ENCODE measurements around the gene EFCAB5. TPM values are rescaled to one million over a fixed set of nuclear protein-coding genes. Genes with fewer than 3 reads are reported as not detected.

EFCAB5 gene
- total RNA-seq, 1 donor from 2014 or later, result 0.08 TPM

DNA sequence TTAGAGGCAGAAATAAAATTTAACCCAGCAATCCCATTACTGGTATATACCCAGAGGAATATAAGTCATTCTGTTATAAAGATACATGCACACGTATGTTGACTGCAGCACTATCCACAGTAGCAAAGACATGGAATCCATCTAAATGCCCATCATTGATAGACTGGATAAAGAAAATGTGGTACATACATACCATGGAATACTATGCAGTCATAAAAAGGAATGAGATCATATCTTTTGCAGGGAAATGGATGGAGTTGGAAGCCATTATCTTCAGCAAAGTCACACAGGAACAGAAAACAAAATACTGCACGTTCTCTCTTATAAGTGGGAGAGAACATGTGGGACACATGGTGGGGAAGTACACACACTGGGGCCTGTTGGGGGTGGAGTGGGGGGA is 34.5 kb upstream of the EFCAB5 start:
- Histone ChIP-seq H3K4me3 (ENCODE audit: low read depth, low read length) (no peak overlapping the region), H3K36me3 (ENCODE audit: control insufficient read depth, insufficient read depth, low read length) (no peaks in the 10 kb centered on the region), H3K27me3 (ENCODE audit: control insufficient read depth, insufficient read depth, low read length) (no peaks in the 10 kb centered on the region)
- TF ChIP-seq, protein P1, sequence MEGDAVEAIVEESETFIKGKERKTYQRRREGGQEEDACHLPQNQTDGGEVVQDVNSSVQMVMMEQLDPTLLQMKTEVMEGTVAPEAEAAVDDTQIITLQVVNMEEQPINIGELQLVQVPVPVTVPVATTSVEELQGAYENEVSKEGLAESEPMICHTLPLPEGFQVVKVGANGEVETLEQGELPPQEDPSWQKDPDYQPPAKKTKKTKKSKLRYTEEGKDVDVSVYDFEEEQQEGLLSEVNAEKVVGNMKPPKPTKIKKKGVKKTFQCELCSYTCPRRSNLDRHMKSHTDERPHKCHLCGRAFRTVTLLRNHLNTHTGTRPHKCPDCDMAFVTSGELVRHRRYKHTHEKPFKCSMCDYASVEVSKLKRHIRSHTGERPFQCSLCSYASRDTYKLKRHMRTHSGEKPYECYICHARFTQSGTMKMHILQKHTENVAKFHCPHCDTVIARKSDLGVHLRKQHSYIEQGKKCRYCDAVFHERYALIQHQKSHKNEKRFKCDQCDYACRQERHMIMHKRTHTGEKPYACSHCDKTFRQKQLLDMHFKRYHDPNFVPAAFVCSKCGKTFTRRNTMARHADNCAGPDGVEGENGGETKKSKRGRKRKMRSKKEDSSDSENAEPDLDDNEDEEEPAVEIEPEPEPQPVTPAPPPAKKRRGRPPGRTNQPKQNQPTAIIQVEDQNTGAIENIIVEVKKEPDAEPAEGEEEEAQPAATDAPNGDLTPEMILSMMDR (IDR thresholded peaks at IDR 0.05; ENCODE audit: insufficient read depth, low read length, poor library complexity, severe bottlenecking), result no peak
- DNase-seq (ENCODE audit: low read depth), result no peak

DNA sequence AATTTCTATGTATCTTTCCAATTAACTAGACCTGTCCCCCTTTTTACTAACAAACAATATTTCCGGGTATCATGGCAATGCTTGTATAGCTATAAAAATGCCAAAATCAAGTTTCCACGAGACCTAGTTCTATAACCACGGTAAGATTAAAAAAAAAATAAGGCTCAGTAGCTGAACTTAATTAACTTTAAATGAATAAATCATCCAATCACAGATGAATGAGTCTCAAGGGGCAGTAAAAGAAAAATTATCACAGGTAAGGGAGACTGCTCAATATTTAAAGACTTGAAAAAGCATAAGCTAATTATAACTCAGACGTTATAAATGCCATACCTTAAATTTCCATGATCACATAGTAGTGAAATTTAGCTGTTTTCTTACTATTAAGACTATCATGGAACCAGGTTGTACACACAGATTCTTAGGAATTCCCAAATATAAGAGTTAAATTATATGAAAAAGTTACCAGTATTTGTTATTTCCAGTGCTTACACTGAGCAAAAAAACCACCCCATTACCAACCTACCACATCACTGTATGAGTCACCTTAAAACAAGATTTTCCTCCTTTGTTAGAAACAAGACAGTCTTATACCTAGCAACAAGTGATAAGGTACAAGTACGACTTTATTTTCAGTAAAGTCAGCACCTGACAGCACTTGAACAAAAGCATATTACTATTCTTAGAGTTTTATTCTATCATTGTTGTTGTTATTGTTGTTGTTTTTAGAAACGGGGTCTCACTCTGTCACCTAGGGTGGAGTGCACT is 32.0 kb upstream of the EFCAB5 start:
- H3K36me3 ChIP-seq (ENCODE audit: control insufficient read depth, insufficient read depth, low read length), result no peaks in the 10 kb centered on the region
- TF ChIP-seq, protein P1 (IDR thresholded peaks at IDR 0.05; ENCODE audit: insufficient read depth, low read length, poor library complexity, severe bottlenecking), result no peak
- DNase-seq (ENCODE audit: low read depth), result no peak
- no peaks in the 10 kb centered on the region for H3K27me3 ChIP-seq (ENCODE audit: control insufficient read depth, insufficient read depth, low read length)
- no peak overlapping the region for H3K4me3 ChIP-seq (ENCODE audit: low read depth, low read length)

DNA sequence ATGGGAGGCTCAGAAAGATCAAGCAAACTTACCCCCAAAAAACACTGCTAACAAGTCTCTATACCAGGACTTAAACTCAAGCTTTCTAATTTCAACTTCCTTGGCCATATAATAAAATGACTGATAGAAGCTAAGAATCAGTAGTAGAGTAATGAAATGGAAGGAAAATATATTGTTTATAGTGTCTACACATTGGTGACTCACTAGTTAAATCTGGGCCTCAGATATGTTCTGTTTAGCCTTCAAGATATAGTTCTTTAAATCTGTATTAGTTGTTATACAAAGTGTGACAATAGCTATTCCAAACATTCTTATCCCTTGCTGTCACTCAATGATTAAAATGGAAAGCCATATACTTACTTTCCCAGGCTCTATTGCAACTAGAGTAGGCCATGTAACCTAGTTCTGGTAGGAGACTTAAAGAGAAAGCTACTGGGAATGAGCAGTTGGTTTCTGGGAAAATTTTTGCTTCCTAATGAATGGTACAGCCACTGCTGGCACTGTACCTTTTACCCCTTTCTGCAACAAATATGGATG is 29.7 kb upstream of the EFCAB5 start:
- no peaks in the 10 kb centered on the region for H3K36me3 ChIP-seq (ENCODE audit: control insufficient read depth, insufficient read depth, low read length)
- H3K27me3 ChIP-seq (ENCODE audit: control insufficient read depth, insufficient read depth, low read length), result no peaks in the 10 kb centered on the region
- no peak overlapping the region for H3K4me3 ChIP-seq (ENCODE audit: low read depth, low read length)
- TF ChIP-seq, protein P1 (IDR thresholded peaks at IDR 0.05; ENCODE audit: insufficient read depth, low read length, poor library complexity, severe bottlenecking), result no peak
- DNase-seq (ENCODE audit: low read depth), result no peak

DNA sequence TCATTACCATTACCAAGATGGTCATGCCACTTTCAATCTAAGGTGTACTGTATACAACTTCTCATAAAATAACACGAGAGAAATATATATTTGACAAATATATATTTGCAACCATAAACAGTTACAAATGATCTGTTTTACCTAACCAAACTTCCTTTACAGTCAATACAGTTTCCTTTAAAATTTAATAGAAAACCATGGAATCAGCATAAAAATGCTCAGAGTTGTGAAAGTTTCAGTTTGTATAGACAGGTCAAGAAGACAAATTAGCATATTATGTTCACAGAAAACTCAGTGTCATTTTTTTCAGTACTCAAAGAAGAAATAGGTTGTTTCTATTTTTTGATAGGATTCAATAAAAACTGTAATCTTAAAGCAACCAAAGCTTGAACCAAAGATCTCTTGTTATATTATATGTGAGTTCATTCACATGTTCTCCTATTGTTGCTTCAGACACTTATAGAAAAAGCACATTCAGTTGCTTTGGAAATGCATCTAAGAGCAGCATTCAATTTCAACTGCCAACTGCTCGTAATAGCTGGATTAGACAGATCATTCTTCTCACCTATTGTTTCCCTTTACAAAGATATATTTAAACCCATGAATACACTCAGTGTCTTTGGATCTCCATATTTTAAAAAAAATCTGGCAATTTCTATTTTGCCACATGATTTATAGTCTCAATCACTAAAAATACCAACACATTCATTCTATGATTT is 26.5 kb upstream of the EFCAB5 start:
- H3K27me3 ChIP-seq (ENCODE audit: control insufficient read depth, insufficient read depth, low read length), result no peaks in the 10 kb centered on the region
- H3K36me3 ChIP-seq (ENCODE audit: control insufficient read depth, insufficient read depth, low read length), result no peaks in the 10 kb centered on the region
- TF ChIP-seq, protein P1 (IDR thresholded peaks at IDR 0.05; ENCODE audit: insufficient read depth, low read length, poor library complexity, severe bottlenecking), result no peak
- H3K4me3 ChIP-seq (ENCODE audit: low read depth, low read length), result no peak overlapping the region
- DNase-seq (ENCODE audit: low read depth), result no peak

DNA sequence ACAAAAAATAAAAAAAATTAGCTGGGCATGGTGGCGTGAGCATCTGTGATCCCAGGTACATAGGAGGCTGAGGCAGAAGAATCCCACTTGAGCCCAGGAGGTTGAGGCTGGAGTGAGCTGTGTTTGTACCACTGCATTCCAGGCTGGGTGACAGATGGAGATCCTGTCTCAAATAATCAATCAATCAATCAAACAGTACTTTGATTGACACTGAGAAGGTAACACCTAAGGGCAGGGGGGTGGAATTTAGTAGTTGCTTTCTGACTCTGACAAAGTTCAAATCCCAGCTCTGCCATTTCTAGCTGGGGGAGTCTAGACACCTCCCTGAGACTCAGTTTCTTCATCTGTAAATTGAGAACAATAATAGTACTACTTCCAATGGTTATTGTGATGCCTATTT is 23.4 kb upstream of the EFCAB5 start:
- Histone ChIP-seq H3K27me3 (ENCODE audit: control insufficient read depth, insufficient read depth, low read length) (no peaks in the 10 kb centered on the region), H3K4me3 (ENCODE audit: low read depth, low read length) (no peak overlapping the region)
- TF ChIP-seq, protein P1 (IDR thresholded peaks at IDR 0.05; ENCODE audit: insufficient read depth, low read length, poor library complexity, severe bottlenecking), result no peak

More for the DNA sequence above, 23.4 kb upstream of the EFCAB5 start:
- DNase-seq (ENCODE audit: low read depth), result no peak
- no peaks in the 10 kb centered on the region for H3K36me3 ChIP-seq (ENCODE audit: control insufficient read depth, insufficient read depth, low read length)

Measured in kidney epithelial cell (primary cell).